A549 (cell line): ENCODE measurements around the gene NID2. TPM values are rescaled to one million over a fixed set of nuclear protein-coding genes. Genes with fewer than 3 reads are reported as not detected.
A peak's percentile ranks its signal among the peaks of the same experiment; 100 is the strongest.

Source experiments
- ATAC-seq, 2 experiments: fragments of 200-7000 bp in 1 of 2; fragments of >200 bp in 1 of 2; cut with Nextera tagmentation in 1 of 2; cut with Tn5 transposase in 1 of 2; 3 replicates each; pipeline versions ENCODE4 v1.8.0 to v1.9.1; 2018 to 2020; ENCODE audit warnings: mild to moderate bottlenecking in 1 of 2, moderate library complexity in 1 of 2
- CTCF ChIA-PET: fragments of 300-600 bp; sonication (Branson Sonifier 250); formaldehyde crosslinking; extraction: SDS; loops from one replicate; lab custom pipeline; 2021; ENCODE audit warnings: antibody characterized with exemption, inconsistent platforms; lab: Yijun Ruan, JAX
- POLR2A ChIA-PET: fragments of 350-600 bp; formaldehyde crosslinking; extraction: SDS; loops from one replicate; lab custom pipeline; 2021; ENCODE audit warnings: antibody characterized with exemption, inconsistent platforms; lab: Yijun Ruan, JAX
- DNase-seq, 2 experiments: peaks; one replicate each; pipeline versions ENCODE4 v3.0.0 to v3.0.0-alpha.2; 2011 to 2016; ENCODE audit warnings: low read depth in 1 of 2, low spot score in 1 of 2
- FAIRE-seq: peaks from 2 replicates; lab custom pipeline; 2011; peaks lifted over from hg19 to GRCh38; lab: Jason Lieb, UNC
- H3K27ac ChIP-seq, 2 experiments: fragments of >200 bp; sonication (Bioruptor Twin); formaldehyde crosslinking; 3 replicates each; pipeline ENCODE4 v1.5.1; 2016 to 2017
- H3K4me1 ChIP-seq: fragments of >200 bp; sonication (Bioruptor Twin); formaldehyde crosslinking; 3 replicates; pipeline ENCODE4 v1.6.1; 2016
- H3K4me2 ChIP-seq: fragments of >200 bp; sonication (Bioruptor Twin); formaldehyde crosslinking; 3 replicates; pipeline ENCODE4 v1.6.1; 2016
- H3K4me3 ChIP-seq: fragments of >200 bp; sonication (Bioruptor Twin); formaldehyde crosslinking; 3 replicates; pipeline ENCODE4 v1.5.1; 2016
- H3K9me3 ChIP-seq: fragments of >200 bp; sonication (Bioruptor Twin); formaldehyde crosslinking; 3 replicates; pipeline ENCODE4 v1.6.1; 2016
- ATOH8 ChIP-seq: fragments of 250-450 bp; sonication (Bioruptor Pico); IDR thresholded peaks from 2 replicates; pipeline ENCODE4 v1.5.0; 2020; ENCODE audit warnings: low read depth, mild to moderate bottlenecking, moderate library complexity
- BCL3 ChIP-seq: fragments of >200 bp; sonication (Bioruptor Twin); formaldehyde crosslinking; IDR thresholded peaks from 3 replicates; pipeline ENCODE4 v1.6.1; 2016
- CBX2 ChIP-seq: fragments of 200-600 bp; sonication (generic); IDR thresholded peaks from 2 replicates; pipeline ENCODE4 v1.6.1; 2016; ENCODE audit warnings: low read depth, mild to moderate bottlenecking, borderline replicate concordance
- CBX8 ChIP-seq: fragments of 200-600 bp; sonication (generic); IDR thresholded peaks from 2 replicates; pipeline ENCODE4 v1.6.1; 2016
- CEBPB ChIP-seq, 2 experiments: fragments of >200 bp in 1 of 2; sonication (Bioruptor Twin) in 1 of 2; formaldehyde crosslinking in 1 of 2; IDR thresholded peaks; 2 replicates each; pipeline ENCODE4 v1.6.1; 2012 to 2016
- CHD2 ChIP-seq: fragments of 150-350 bp; IDR thresholded peaks from 2 replicates; pipeline ENCODE4 v1.6.1; 2014; ENCODE audit warnings: low read length; ENCODE audit not compliant: partially characterized antibody
- CHD4 ChIP-seq: fragments of 200-600 bp; sonication (generic); IDR thresholded peaks from 2 replicates; pipeline ENCODE4 v1.6.1; 2016; ENCODE audit warnings: antibody characterized with exemption, mild to moderate bottlenecking, borderline replicate concordance
- E2F6 ChIP-seq: IDR thresholded peaks from 2 replicates; pipeline ENCODE4 v1.6.1; 2012; ENCODE audit warnings: low read depth, borderline replicate concordance
- ELK1 ChIP-seq: fragments of 150-350 bp; IDR thresholded peaks from 2 replicates; pipeline ENCODE4 v1.6.1; 2014; ENCODE audit warnings: low read depth, mild to moderate bottlenecking, low read length
- EP300 ChIP-seq, 2 experiments: fragments of >200 bp; sonication (Bioruptor Twin); formaldehyde crosslinking; IDR thresholded peaks; 2 replicates in 1 of 2; 3 replicates in 1 of 2; pipeline ENCODE4 v1.6.1; 2016 to 2017
- ESRRA ChIP-seq: fragments of 150-350 bp; IDR thresholded peaks from 2 replicates; pipeline ENCODE4 v1.6.1; 2014; ENCODE audit warnings: mild to moderate bottlenecking, low read length, borderline replicate concordance
- FOSB ChIP-seq: fragments of 250-450 bp; sonication (Bioruptor Pico); IDR thresholded peaks from 2 replicates; pipeline ENCODE4 v1.5.0; 2020; ENCODE audit warnings: mild to moderate bottlenecking, moderate library complexity
- FOSL2 ChIP-seq, 2 experiments: fragments of 450-650 bp in 1 of 2; fragments of >200 bp in 1 of 2; sonication (Bioruptor Twin) in 1 of 2; formaldehyde crosslinking; IDR thresholded peaks; 2 replicates each; pipeline versions ENCODE4 v1.5.0 to v1.6.1; 2016 to 2020; ENCODE audit warnings: mild to moderate bottlenecking in 1 of 2, moderate library complexity in 1 of 2
- GATA3 ChIP-seq: IDR thresholded peaks from 2 replicates; pipeline ENCODE4 v1.6.1; 2012; ENCODE audit warnings: borderline replicate concordance
- HDAC2 ChIP-seq: fragments of 200-600 bp; sonication (generic); IDR thresholded peaks from 2 replicates; pipeline ENCODE4 v1.6.1; 2016
- HMGXB4 ChIP-seq: fragments of 250-450 bp; sonication (Bioruptor Pico); IDR thresholded peaks from 2 replicates; pipeline ENCODE4 v1.5.0; 2021; ENCODE audit warnings: mild to moderate bottlenecking, moderate library complexity, borderline replicate concordance
- JUN ChIP-seq, 2 experiments: fragments of >200 bp; sonication (Bioruptor Twin); formaldehyde crosslinking; IDR thresholded peaks; 2 replicates in 1 of 2; 3 replicates in 1 of 2; pipeline ENCODE4 v1.6.1; 2016 to 2017
- JUNB ChIP-seq: fragments of >200 bp; sonication (Bioruptor Twin); formaldehyde crosslinking; IDR thresholded peaks from 2 replicates; pipeline ENCODE4 v1.6.1; 2016
- KDM5A ChIP-seq: fragments of 200-600 bp; sonication (generic); IDR thresholded peaks from 2 replicates; pipeline ENCODE4 v1.6.1; 2016; ENCODE audit warnings: antibody characterized with exemption, mild to moderate bottlenecking
- MAFK ChIP-seq: fragments of 450-650 bp; IDR thresholded peaks from 2 replicates; pipeline ENCODE4 v1.6.1; 2014; ENCODE audit not compliant: partially characterized antibody
- MAX ChIP-seq: IDR thresholded peaks from 2 replicates; pipeline ENCODE4 v1.6.1; 2012
- MAZ ChIP-seq: fragments of 150-350 bp; IDR thresholded peaks from 2 replicates; pipeline ENCODE4 v1.6.1; 2014; ENCODE audit warnings: antibody characterized with exemption, low read depth, low read length, borderline replicate concordance
- NPAS2 ChIP-seq: fragments of 250-450 bp; sonication (Bioruptor Pico); IDR thresholded peaks from 2 replicates; pipeline ENCODE4 v1.8.0; 2022; ENCODE audit warnings: mild to moderate bottlenecking, moderate library complexity, borderline replicate concordance
- PBX3 ChIP-seq: IDR thresholded peaks from 2 replicates; pipeline ENCODE4 v1.6.1; 2012
- PHF8 ChIP-seq: fragments of 200-600 bp; sonication (generic); IDR thresholded peaks from 2 replicates; pipeline ENCODE4 v1.6.1; 2016; ENCODE audit warnings: low read depth, mild to moderate bottlenecking, antibody characterized with exemption, moderate library complexity, borderline replicate concordance
- POLR2A ChIP-seq: IDR thresholded peaks from 2 replicates; pipeline ENCODE4 v1.6.1; 2012; ENCODE audit warnings: mild to moderate bottlenecking, low read length
- RFX5 ChIP-seq: fragments of 450-650 bp; IDR thresholded peaks from 2 replicates; pipeline ENCODE4 v1.7.1; 2014; ENCODE audit warnings: antibody characterized with exemption, mild to moderate bottlenecking, moderate library complexity
- SREBF2 ChIP-seq: fragments of 450-650 bp; IDR thresholded peaks from 2 replicates; pipeline ENCODE4 v1.6.1; 2014; ENCODE audit warnings: mild to moderate bottlenecking, moderate library complexity
- ZFP36 ChIP-seq: fragments of 450-650 bp; IDR thresholded peaks from 2 replicates; pipeline ENCODE4 v1.6.1; 2014; ENCODE audit warnings: borderline replicate concordance; ENCODE audit not compliant: partially characterized antibody
- ZNF302 ChIP-seq: fragments of 250-450 bp; sonication (Bioruptor Pico); IDR thresholded peaks from 2 replicates; pipeline ENCODE4 v1.9.0; 2021; ENCODE audit warnings: inconsistent platforms, mild to moderate bottlenecking, moderate library complexity
- ZSCAN20 ChIP-seq: fragments of 250-450 bp; sonication (Bioruptor Pico); IDR thresholded peaks from 2 replicates; pipeline ENCODE4 v1.8.0; 2022; ENCODE audit warnings: mild to moderate bottlenecking, moderate library complexity
- WGBS: methylation state at CpG from one replicate; pipeline ENCODE4 v1.1.6; 2017; ENCODE audit errors: missing lambda C conversion rate; 5-methylcytosine and 5-hydroxymethylcytosine counted together
- polyA plus RNA-seq, 4 experiments: library from polyadenylated mRNA; depleted of rRNA in 3 of 4; stranded (reverse); fragments of >200 nt; fragmentation: RNase III in 1 of 4; extraction: RNeasy Plus Mini Kit Qiagen cat#74134 plus additional on column Dnase treatment in 1 of 4; gene quantifications; 2 replicates in 3 of 4; 3 replicates in 1 of 4; pipeline ENCODE4 v1.2.3, GENCODE V29; 2011 to 2017

The NID2 gene
- polyA plus RNA-seq, 2 of the 4 experiments (the other 2 are of a cell fraction) = 7.3 to 20.6 TPM

- H3K4me3 ChIP-seq = peak within 1 kb of the TSS; percentile 86
- FAIRE-seq (no peak), ATAC-seq (peak; percentile 98 to 99), DNase-seq (peak; percentile 79 to 94)
- TF ChIP-seq FOSL2 (IDR thresholded peaks at IDR 0.05) (no peak), FOSL2 (CRISPR knock-in tag; IDR thresholded peaks at IDR 0.05) (no peak), CHD2 (no peak), ZNF302 (CRISPR knock-in tag) (no peak), CEBPB (IDR thresholded peaks at IDR 0.05) (0 out of 4 replicates have a peak, but pooled peaks of 1 of the 2 experiments have one; percentile 2), JUN (IDR thresholded peaks at IDR 0.05) (peak; percentile 64 to 86), RFX5 (no peak), POLR2A (peak; percentile 78), CBX8 (no peak), ELK1 (no peak), JUNB (no peak), CBX2 (no peak), NPAS2 (no peak), GATA3 (no peak), HDAC2 (no peak), MAX (peak; percentile 70), ZFP36 (no peak), BCL3 (0 out of 3 replicates have a peak, but pooled peaks have one; percentile 28), SREBF2 (no peak), ATOH8 (CRISPR knock-in tag) (no peak), FOSB (no peak), MAZ (0 out of 2 replicates have a peak, but pooled peaks have one; percentile 14), KDM5A (peak; percentile 60), ZSCAN20 (CRISPR knock-in tag) (no peak), EP300 (IDR thresholded peaks at IDR 0.05) (no peak), E2F6 (peak; percentile 43; the same call in 1 of the 2 replicates), ESRRA (no peak), HMGXB4 (no peak), CHD4 (no peak), PHF8 (peak; percentile 88; the same call in 1 of the 2 replicates), PBX3 (peak; percentile 89), MAFK (no peak)
- H3K4me2 ChIP-seq = peak within 1 kb of the TSS; percentile 77
- H3K27ac ChIP-seq = peak within 1 kb of the TSS; percentile 83 to 92
- POLR2A ChIA-PET = no interaction called here
- H3K4me1 ChIP-seq = peaks cover 12% of the 10 kb centered on the region; the same call in 2 of the 3 replicates
- CTCF ChIA-PET = interaction anchor here (3.2 kb wide), 1 partner anchor 10 kb away, joined by 15 read pairs; no protein-coding TSS in a partner anchor
- no peaks in the 10 kb centered on the region for H3K9me3 ChIP-seq
- WGBS = 1% methylated on average over 39 of the region's 72 CpGs
Measured at GRCh38 chr14:51989293-51990234, 79.3 kb downstream of the NID2 start, which contains the start of gene RTRAF. TSS of gene RTRAF (plus strand) at chr14:51989546. CDS start at chr14:51989640, 94 bp downstream.
